HG03066 (cell line): ENCODE measurements around the gene LMOD2.

Source experiments
- ATAC-seq: cut with Tn5 transposase; IDR thresholded peaks from one replicate; pipeline ENCODE4 v1.9.1; 2021; ENCODE audit warnings: low read depth; ENCODE audit not compliant: unreplicated experiment

LMOD2 gene

GRCh38 chr7:123639631-123640030 is 16.0 kb upstream of the LMOD2 start:
- no peak for ATAC-seq

- no peak for ATAC-seq
Measured at GRCh38 chr7:123640583-123640982, 15.1 kb upstream of the LMOD2 start.

- ATAC-seq = no peak
Measured at GRCh38 chr7:123641901-123642300, 13.8 kb upstream of the LMOD2 start.

- no peak for ATAC-seq
Measured at GRCh38 chr7:123643495-123644441, 11.9 kb upstream of the LMOD2 start.

- no peak for ATAC-seq
Measured at GRCh38 chr7:123645516-123645915, 10.2 kb upstream of the LMOD2 start.

GRCh38 chr7:123647106-123647730 is 8.4 kb upstream of the LMOD2 start:
- no peak for ATAC-seq

GRCh38 chr7:123649964-123650363 is 5.7 kb upstream of the LMOD2 start:
- ATAC-seq = no peak

GRCh38 chr7:123650595-123650994 is 5.1 kb upstream of the LMOD2 start:
- no peak for ATAC-seq

- ATAC-seq = no peak
Measured at GRCh38 chr7:123652406-123652805, 3.3 kb upstream of the LMOD2 start.

- no peak for ATAC-seq
Measured at GRCh38 chr7:123653162-123653561, 2.5 kb upstream of the LMOD2 start.

- no peak for ATAC-seq
Measured at GRCh38 chr7:123656544-123657303, 1.1 kb downstream of the LMOD2 start.

- no peak for ATAC-seq
Measured at GRCh38 chr7:123657304-123657685, 1.6 kb downstream of the LMOD2 start.

GRCh38 chr7:123658023-123658422 is 2.4 kb downstream of the LMOD2 start:
- ATAC-seq = no peak

GRCh38 chr7:123660514-123661354 is 5.1 kb downstream of the LMOD2 start:
- no peak for ATAC-seq

- no peak for ATAC-seq
Measured at GRCh38 chr7:123661765-123662164, 6.1 kb downstream of the LMOD2 start.

GRCh38 chr7:123662293-123662692 is 6.6 kb downstream of the LMOD2 start:
- ATAC-seq = no peak

- ATAC-seq = no peak
Measured at GRCh38 chr7:123662755-123663154, 7.1 kb downstream of the LMOD2 start.

GRCh38 chr7:123663200-123663599 is 7.5 kb downstream of the LMOD2 start:
- no peak for ATAC-seq

- no peak for ATAC-seq
Measured at GRCh38 chr7:123665157-123665556, 9.5 kb downstream of the LMOD2 start.

- ATAC-seq = no peak
Measured at GRCh38 chr7:123665896-123666295, 10.2 kb downstream of the LMOD2 start.
